ENCODE measurements around the gene STUB1. TPM values are rescaled to one million over a fixed set of nuclear protein-coding genes. Genes with fewer than 3 reads are reported as not detected.

The STUB1 gene
- total RNA-seq, 1 experiment from 2014 or later = 136 TPM

- DNase-seq (ENCODE audit: low read depth) = no peak
These were observed 13.6 kb upstream of the STUB1 start for GRCh38 chr16:666572-666971.

- no peak for DNase-seq (ENCODE audit: low read depth)
These were observed 13.0 kb upstream of the STUB1 start for GRCh38 chr16:667113-667779.

GRCh38 chr16:667780-668518 is 12.3 kb upstream of the STUB1 start, which contains the start of gene RHOT2:
RHOT2 (plus strand) TSS chr16:668132; CDS start chr16:668200, 68 bp downstream.
- DNase-seq (ENCODE audit: low read depth) = peak; percentile 86

- DNase-seq (ENCODE audit: low read depth) = no peak
These were observed 11.6 kb upstream of the STUB1 start for GRCh38 chr16:668519-669171.

GRCh38 chr16:669666-670065 is 10.5 kb upstream of the STUB1 start:
- DNase-seq (ENCODE audit: low read depth) = no peak

- DNase-seq (ENCODE audit: low read depth) = no peak
These were observed 9.5 kb upstream of the STUB1 start for GRCh38 chr16:670485-671352.

- no peak for DNase-seq (ENCODE audit: low read depth)
These were observed 8.7 kb upstream of the STUB1 start for GRCh38 chr16:671353-672131.

GRCh38 chr16:672371-672770 is 7.8 kb upstream of the STUB1 start:
- DNase-seq (ENCODE audit: low read depth) = no peak

GRCh38 chr16:672851-673250 is 7.4 kb upstream of the STUB1 start:
- no peak for DNase-seq (ENCODE audit: low read depth)

GRCh38 chr16:673399-673991 is 6.7 kb upstream of the STUB1 start:
- DNase-seq (ENCODE audit: low read depth) = no peak

- DNase-seq (ENCODE audit: low read depth) = no peak
These were observed 5.9 kb upstream of the STUB1 start for GRCh38 chr16:674214-674881.

GRCh38 chr16:674968-675883 is 5.0 kb upstream of the STUB1 start, which contains the start of gene RHBDL1:
RHBDL1 (plus strand) TSS chr16:675671; CDS start chr16:675791, 120 bp downstream.
- peak; percentile 16 for DNase-seq (ENCODE audit: low read depth)

- no peak for DNase-seq (ENCODE audit: low read depth)
These were observed 4.2 kb upstream of the STUB1 start for GRCh38 chr16:675884-676564.

GRCh38 chr16:676565-676902 is 3.7 kb upstream of the STUB1 start:
- DNase-seq (ENCODE audit: low read depth) = no peak

GRCh38 chr16:676913-677312 is 3.3 kb upstream of the STUB1 start:
- no peak for DNase-seq (ENCODE audit: low read depth)

GRCh38 chr16:677316-678190 is 2.7 kb upstream of the STUB1 start:
- DNase-seq (ENCODE audit: low read depth) = no peak

- DNase-seq (ENCODE audit: low read depth) = no peak
These were observed 1.9 kb upstream of the STUB1 start for GRCh38 chr16:678209-678857.

Data from RPMI7951 (cell line).